Measurements from ENCODE around the gene H2AZ2. TPM values are rescaled to one million over a fixed set of nuclear protein-coding genes. Genes with fewer than 3 reads are reported as not detected.
"Not testable (repeated sequence)": the region's sequence is repeated elsewhere in the genome, so short reads cannot be mapped to it uniquely, and the experiment has no call there.

The H2AZ2 gene
- polyA plus RNA-seq, 5 donors: 178 to 285 (median 226) TPM

- DNase-seq: no peak
Measured at GRCh38 chr7:44824894-44825526, 22.9 kb downstream of the H2AZ2 start.

- no peak for DNase-seq
Measured at GRCh38 chr7:44823255-44823781, 24.6 kb downstream of the H2AZ2 start.

- no peak for DNase-seq
Measured at GRCh38 chr7:44819292-44819691, 28.6 kb downstream of the H2AZ2 start.

GRCh38 chr7:44814919-44815318 is 33.0 kb downstream of the H2AZ2 start:
- no peak for DNase-seq

DNA sequence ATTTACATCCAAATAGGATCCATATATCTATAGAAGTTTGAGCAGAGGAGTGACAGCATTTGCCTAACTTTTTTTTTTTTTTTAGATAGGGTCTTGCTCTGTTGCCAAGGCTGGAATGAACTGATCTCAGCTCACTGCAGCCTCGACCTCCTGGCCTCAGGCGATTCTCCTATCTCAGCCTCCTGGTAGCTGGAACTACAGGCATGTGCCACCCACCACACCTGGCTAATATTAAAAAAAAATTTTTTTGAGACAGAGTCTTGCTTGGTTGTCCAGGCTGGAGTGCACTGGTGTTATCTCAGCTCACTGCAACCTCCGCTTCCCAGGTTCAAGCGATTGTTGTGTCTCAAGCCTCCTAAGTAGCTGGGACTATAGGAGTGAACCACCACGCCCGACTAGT is 36.3 kb downstream of the H2AZ2 start:
- DNase-seq: no peak

DNA sequence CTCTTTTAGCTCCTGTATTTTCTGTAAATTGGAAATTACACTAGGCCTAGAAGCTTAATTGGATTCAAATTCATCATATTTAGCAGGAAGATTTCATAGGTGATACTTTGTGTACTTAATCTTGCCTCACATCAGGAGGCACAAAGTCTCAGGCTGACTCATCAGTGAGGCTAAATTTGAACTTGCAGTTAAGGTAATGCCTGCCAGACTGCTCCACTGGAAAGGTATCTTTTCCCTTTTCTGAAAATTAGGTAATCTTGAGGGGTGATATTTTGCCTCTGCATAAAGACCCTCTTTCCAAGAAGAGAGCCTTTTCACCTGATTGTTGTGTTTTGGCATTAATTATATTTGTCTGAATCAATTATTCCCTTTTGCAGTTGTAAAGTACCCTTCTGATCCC is 36.8 kb downstream of the H2AZ2 start:
- DNase-seq: no peak

- no peak for DNase-seq
Measured at GRCh38 chr7:44808914-44809393, 38.9 kb downstream of the H2AZ2 start.

DNA sequence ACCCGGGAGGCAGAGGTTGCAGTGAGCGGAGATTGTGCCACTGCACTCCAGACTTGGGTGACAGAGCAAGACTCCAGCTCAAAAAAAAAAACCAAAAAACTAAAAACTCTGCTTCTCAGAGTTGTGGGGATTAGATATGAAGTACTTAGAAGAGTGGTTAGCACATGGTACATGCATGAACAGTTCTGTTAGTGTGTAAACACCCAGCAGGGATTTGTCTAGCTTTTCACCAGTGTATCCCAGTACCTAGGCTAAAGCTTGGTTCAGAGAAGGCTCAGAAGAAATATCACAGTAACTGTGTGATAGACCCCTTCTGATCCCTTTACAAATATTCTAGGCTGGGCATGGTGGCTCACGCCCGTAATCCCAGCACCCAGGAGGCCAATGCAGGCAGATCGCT is 41.9 kb downstream of the H2AZ2 start:
- no peak for DNase-seq

- not testable (repeated sequence) for DNase-seq
Measured at GRCh38 chr7:44803828-44804519, 43.9 kb downstream of the H2AZ2 start.

- no peak for DNase-seq
Measured at GRCh38 chr7:44802418-44803025, 45.4 kb downstream of the H2AZ2 start.

DNA sequence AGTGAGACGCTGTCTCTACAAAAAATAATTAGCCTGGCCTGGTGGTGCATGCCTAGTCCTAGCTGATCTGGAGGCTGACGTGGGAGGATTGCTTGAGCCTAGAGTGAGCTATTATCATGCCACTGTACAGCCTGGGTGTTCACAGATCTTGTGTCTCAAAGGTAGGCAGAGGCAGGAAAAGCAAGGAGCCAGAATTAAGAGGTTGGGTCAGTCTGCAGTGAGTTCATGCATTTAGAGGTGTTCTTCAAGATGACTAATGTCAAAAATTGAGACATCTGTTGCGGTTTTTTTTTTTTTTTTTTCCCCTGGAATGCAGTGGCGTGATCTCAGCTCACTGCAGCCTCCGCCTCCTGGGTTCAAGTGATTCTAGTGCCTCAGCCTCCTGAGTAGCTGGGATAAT is 46.0 kb downstream of the H2AZ2 start:
- DNase-seq: no peak

DNA sequence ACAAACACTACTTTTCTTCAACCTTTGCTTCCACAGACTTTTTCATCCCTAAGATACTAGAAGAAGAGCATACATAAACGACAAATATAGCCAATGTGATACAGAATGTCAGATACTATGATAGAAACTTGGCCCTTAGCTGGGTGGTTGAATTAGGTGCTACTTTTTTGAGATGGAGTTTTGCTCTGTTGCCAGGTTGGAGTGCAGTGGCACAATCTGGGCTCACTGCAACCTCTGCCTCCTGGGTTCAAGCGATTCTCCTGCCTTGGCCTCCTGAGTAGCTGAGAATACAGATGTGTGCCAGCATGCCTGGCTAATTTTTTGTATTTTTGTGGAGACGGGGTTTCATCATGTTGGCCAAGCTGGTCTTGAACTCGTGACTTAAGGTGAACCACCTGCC is 47.9 kb downstream of the H2AZ2 start:
- DNase-seq: no peak

GRCh38 chr7:44798649-44799305 is 49.1 kb downstream of the H2AZ2 start:
- DNase-seq: no peak

DNA sequence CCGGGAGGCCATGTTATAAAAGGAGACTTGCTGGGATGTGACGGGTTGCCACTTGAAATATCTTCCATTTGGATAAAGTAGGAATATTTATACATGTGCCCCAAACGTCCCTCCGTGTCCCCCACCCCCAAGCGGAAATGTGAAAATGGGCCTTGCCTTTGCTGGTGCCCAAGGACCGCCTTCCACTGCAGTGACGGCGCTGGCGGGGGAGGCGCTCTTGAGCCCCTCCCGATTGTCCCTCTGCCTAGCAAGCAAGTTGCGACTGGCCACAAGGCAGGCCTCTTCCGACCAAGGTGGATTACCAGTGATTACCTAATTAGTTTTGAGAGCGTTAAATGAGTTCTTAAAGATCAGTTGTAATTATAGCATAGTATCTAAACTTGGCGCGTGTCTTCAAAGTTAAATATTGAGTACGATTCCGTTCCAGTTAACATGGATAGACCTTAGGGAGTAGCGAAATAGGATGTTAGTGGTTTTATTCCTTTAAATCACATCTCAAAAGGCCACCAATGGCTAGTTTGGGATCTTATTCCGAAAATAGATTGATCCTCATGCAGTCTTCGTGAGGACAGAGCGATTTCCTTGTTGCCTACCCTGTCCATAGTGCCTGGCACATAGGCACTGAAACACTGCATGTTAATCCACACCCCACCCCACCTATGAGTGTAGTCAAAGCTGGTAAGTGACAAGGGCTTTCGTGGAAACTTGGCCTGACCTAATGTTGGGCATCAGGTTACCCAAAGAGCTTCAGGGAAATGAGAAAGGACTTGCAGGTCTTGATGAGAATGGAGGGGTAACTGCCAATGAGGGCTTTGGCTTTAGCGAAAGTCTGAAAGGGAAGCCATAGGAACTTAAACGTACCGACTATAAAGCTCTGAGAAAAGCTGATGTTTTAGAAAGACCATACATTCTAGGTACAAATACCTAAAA is 50.3 kb downstream of the H2AZ2 start:
- peak; percentile 87 to 90 for DNase-seq

GRCh38 chr7:44796504-44797328 is 51.2 kb downstream of the H2AZ2 start, which contains the start of gene PPIA:
PPIA (plus strand) TSS chr7:44796681; CDS start chr7:44796725, 44 bp downstream.
- peak; percentile 97 to 98 for DNase-seq

GRCh38 chr7:44796034-44796503 is 51.8 kb downstream of the H2AZ2 start:
- DNase-seq: no peak

GRCh38 chr7:44794331-44794730 is 53.6 kb downstream of the H2AZ2 start:
- DNase-seq: no peak

DNA sequence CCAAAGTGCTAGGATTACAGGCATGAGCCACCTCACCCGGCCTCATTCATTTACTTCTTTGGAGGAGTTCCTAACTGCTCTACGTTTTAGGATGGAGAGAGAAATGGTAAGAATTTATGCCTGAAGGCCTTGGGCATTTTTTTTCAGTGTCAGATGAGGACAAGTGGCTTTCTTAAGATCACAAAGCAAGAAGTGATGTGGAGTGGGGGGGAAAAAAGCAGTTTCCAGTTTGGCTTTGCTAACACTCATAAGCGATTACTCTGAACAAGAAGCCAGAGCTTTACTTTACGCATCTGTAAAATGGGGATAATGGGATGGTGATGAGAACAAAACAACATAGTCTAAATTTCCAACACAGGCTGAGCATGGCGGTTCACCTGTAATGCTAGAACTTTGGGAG is 54.0 kb downstream of the H2AZ2 start:
- DNase-seq: no peak

DNA sequence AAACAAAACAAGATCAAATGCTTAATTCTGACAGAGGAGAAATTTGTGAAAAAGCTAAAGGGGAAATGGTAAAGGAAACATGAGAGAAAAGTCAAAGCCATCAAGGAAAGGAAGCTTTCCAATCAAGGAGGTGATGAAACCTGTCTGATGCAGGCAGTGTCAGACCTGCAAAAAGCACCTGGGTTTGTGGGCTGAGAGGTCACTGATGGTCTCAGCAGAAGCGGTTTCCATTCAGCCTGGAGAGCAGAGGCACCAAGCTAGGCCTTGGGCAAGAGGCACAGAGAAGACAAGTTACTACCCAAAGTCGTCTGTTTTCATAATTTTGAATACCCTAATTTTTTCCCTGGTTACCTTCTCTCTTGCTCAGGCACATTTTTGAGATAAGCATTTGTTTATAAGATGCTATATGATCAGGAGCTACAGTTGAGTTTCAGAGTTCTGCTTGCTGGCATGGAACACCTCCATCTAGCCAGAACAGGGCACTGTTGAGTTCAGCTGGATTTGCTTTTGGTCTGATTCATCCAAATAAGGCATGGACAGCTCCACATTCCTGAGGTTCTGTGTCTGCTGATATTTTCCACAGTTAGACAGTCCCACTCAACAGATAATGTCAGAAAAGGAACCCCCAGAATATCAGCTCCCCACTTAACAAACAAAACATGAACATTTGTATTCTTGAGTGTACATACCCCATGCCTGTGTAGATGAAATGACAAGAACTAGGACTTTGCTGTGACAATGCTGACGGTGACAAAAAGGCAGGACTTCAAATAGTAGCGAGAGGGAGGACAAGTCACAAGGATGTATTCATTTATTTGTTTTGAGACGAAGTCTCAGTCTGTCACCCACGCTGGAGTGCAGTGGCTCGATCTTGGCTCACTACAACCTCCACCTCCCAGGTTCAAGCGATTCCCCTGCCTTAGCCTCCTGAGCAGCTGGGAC is 56.3 kb downstream of the H2AZ2 start:
- DNase-seq: no peak
